SK-N-SH treated with all-trans-retinoic acid at 6 μM for 48 hours (cell line): ENCODE data around the gene SCN9A.

Source experiments
- BACH2 ChIP-seq: fragments of 250-450 bp; sonication (Bioruptor Pico); IDR thresholded peaks from 2 replicates; pipeline ENCODE4 v1.9.0; 2021; ENCODE audit warnings: mild to moderate bottlenecking, borderline replicate concordance
- TF ChIP-seq, protein P1 (sequence below): fragments of 250-450 bp; sonication (Bioruptor Pico); IDR thresholded peaks from 2 replicates; pipeline ENCODE4 v1.8.0; 2021; ENCODE audit warnings: low read depth, mild to moderate bottlenecking, moderate library complexity, borderline replicate concordance

DNA sequence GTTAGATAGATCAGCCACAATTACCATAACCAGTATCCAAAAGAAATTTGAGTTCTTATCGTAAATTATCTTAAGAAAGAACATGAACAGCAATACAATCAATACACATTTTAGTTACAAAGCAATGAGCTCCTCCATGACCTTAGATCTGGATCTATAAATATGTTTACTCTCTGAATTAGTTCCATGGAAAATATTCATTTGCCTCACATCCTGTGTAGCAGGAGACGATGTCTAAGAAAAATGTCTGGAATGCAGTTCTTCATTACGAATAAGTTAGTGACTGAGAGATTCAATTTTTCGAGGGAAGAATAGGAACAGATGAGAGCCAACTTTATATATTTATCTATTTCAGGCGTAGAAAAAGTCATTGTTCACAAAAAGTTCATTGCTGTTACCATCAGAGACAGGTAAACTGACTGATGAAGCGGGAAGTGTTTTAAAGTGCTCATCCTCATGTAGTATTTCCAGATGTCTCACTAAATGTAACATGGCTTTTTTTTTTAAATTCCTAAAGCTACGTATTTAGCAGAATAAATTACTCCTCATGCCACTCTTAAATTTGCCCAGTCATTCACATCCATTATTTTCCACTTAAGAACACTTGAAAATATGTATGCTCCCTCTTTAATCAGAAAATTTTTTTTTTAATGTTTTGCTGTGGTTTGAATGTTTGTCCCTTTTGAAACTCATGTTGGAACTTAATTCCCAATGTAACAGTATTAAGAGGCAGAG lies 141.5 kb downstream of the SCN9A start:
- TF ChIP-seq BACH2, result no peak
- TF ChIP-seq, protein P1, sequence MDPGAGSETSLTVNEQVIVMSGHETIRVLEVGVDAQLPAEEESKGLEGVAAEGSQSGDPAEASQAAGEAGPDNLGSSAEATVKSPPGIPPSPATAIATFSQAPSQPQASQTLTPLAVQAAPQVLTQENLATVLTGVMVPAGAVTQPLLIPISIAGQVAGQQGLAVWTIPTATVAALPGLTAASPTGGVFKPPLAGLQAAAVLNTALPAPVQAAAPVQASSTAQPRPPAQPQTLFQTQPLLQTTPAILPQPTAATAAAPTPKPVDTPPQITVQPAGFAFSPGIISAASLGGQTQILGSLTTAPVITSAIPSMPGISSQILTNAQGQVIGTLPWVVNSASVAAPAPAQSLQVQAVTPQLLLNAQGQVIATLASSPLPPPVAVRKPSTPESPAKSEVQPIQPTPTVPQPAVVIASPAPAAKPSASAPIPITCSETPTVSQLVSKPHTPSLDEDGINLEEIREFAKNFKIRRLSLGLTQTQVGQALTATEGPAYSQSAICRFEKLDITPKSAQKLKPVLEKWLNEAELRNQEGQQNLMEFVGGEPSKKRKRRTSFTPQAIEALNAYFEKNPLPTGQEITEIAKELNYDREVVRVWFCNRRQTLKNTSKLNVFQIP (CRISPR knock-in tag), result no peak
